Stimulated activated CD8-positive, alpha-beta memory T cell treated with anti-CD3 and anti-CD28 coated beads, Interleukin-2, amount 100 ng/mL, for 48 hours (primary cell): Measurements from ENCODE around the gene MCAM.

Experiments
- DNase-seq, 2 donors: peaks; one replicate each; pipeline ENCODE4 v3.0.0-alpha.2; 2020; ENCODE audit warnings: low read depth in 2 of 2

The MCAM gene

GRCh38 chr11:119263352-119263940 is 53.5 kb downstream of the MCAM start:
- no peak for DNase-seq

- no peak for DNase-seq
These were observed 54.1 kb downstream of the MCAM start for GRCh38 chr11:119262668-119263351.

DNA sequence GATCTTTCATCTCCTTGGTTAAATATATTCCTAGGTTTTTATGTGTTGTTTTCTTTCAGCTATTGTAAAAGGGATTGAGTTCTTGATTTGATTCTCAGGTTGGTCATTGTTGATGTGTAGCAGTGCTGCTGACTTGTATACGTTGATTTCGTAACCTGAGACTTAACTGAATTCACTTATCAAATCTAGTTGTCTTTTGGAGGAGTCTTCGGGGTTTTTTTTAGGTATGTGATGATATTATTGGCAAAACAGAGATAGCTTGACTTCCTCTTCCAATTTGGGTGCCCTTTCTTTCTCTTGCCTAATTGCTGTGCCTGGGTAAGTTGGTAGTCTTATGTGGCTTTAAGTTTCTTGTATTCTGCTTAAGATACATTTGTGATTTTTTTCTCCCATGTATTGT is 57.9 kb downstream of the MCAM start:
- no peak for DNase-seq
